K562 (cell line): ENCODE data around the gene MXI1. TPM values are rescaled to one million over a fixed set of nuclear protein-coding genes. Genes with fewer than 3 reads are reported as not detected.
A peak's percentile ranks its signal among the peaks of the same experiment; 100 is the strongest.

ENCODE experiments used
- CHD2 ChIP-seq: IDR thresholded peaks from 2 replicates; pipeline ENCODE4 v1.6.1; 2011; ENCODE audit warnings: low read depth, low read length
- DACH1 ChIP-seq: fragments of 450-650 bp; IDR thresholded peaks from 2 replicates; pipeline ENCODE4 v1.6.1; 2018; ENCODE audit not compliant: partially characterized antibody
- ETS1 ChIP-seq: conservative IDR thresholded peaks from 2 replicates; pipeline ENCODE4 v1.6.1; 2011; ENCODE audit warnings: low read depth, mild to moderate bottlenecking, low read length; ENCODE audit not compliant: control insufficient read depth
- GATAD2A ChIP-seq: fragments of 450-650 bp; IDR thresholded peaks from 2 replicates; pipeline ENCODE4 v1.6.1; 2017
- HDAC2 ChIP-seq: fragments of 450-650 bp; IDR thresholded peaks from 2 replicates; pipeline ENCODE4 v1.6.1; 2016; ENCODE audit warnings: mild to moderate bottlenecking
- HMBOX1 ChIP-seq: sonication (generic); IDR thresholded peaks from 2 replicates; pipeline ENCODE4 v1.6.1; 2016
- MEIS2 ChIP-seq: fragments of 450-650 bp; IDR thresholded peaks from 2 replicates; pipeline ENCODE4 v1.6.1; 2014; ENCODE audit warnings: mild to moderate bottlenecking; ENCODE audit not compliant: partially characterized antibody
- MITF ChIP-seq: IDR thresholded peaks from 2 replicates; pipeline ENCODE4 v1.6.1; 2014; ENCODE audit warnings: antibody characterized with exemption
- POLR3A ChIP-seq: IDR thresholded peaks from 2 replicates; pipeline ENCODE4 v1.6.1; 2011; ENCODE audit warnings: borderline replicate concordance, mild to moderate bottlenecking, moderate library complexity; ENCODE audit not compliant: insufficient read length, insufficient read depth; ENCODE audit errors: extremely low read depth
- PYGO2 ChIP-seq: fragments of 450-650 bp; IDR thresholded peaks from 2 replicates; pipeline ENCODE4 v1.6.1; 2016; ENCODE audit warnings: mild to moderate bottlenecking, missing genetic modification characterization, moderate library complexity, missing compliant biosample characterization
- RBM17 ChIP-seq: fragments of 200-400 bp; formaldehyde crosslinking; IDR thresholded peaks from 2 replicates; pipeline ENCODE4 v1.6.1; 2017; ENCODE audit warnings: low read depth, mild to moderate bottlenecking, low read length, borderline replicate concordance
- SIN3A ChIP-seq, 2 experiments: fragments of 150-350 bp in 1 of 2; IDR thresholded peaks; 2 replicates each; pipeline ENCODE4 v1.6.1; 2011 to 2016; ENCODE audit warnings: borderline replicate concordance in 2 of 2, low read depth in 2 of 2, low read length in 2 of 2, mild to moderate bottlenecking in 2 of 2, moderate library complexity in 2 of 2; ENCODE audit not compliant: control insufficient read depth in 1 of 2
- STAT5A ChIP-seq: IDR thresholded peaks from 2 replicates; pipeline ENCODE4 v1.6.1; 2012; ENCODE audit warnings: low read length, inconsistent platforms, borderline replicate concordance
- STAT5B ChIP-seq: fragments of 250-450 bp; sonication (Bioruptor Pico); IDR thresholded peaks from 2 replicates; pipeline ENCODE4 v1.8.0; 2021; ENCODE audit warnings: mild to moderate bottlenecking, inconsistent platforms
- TAF7 ChIP-seq: fragments of 450-650 bp; IDR thresholded peaks from 2 replicates; pipeline ENCODE4 v1.6.1; 2016; ENCODE audit warnings: missing genetic modification characterization, missing compliant biosample characterization
- TGIF2 ChIP-seq: sonication (generic); formaldehyde crosslinking; IDR thresholded peaks from 2 replicates; pipeline ENCODE4 v1.8.1; 2022; ENCODE audit warnings: mild to moderate bottlenecking, missing genetic modification reagents, moderate library complexity
- ZBTB5 ChIP-seq: fragments of 450-650 bp; IDR thresholded peaks from 2 replicates; pipeline ENCODE4 v1.6.1; 2017; ENCODE audit warnings: antibody characterized with exemption
- ZKSCAN8 ChIP-seq: fragments of 200-800 bp; sonication (Bioruptor generic); IDR thresholded peaks from 2 replicates; pipeline ENCODE4 v1.6.1; 2016; ENCODE audit warnings: missing genetic modification characterization, missing compliant biosample characterization
- ZNF280B ChIP-seq: fragments of 250-450 bp; sonication (Bioruptor Pico); IDR thresholded peaks from 2 replicates; pipeline ENCODE4 v1.5.1; 2021; ENCODE audit warnings: mild to moderate bottlenecking
- ZNF41 ChIP-seq: fragments of 250-450 bp; sonication (Bioruptor Pico); conservative IDR thresholded peaks from 2 replicates; pipeline ENCODE4 v1.4.0; 2020; ENCODE audit warnings: mild to moderate bottlenecking
- ZNF57 ChIP-seq: fragments of 450-650 bp; formaldehyde crosslinking; IDR thresholded peaks from 2 replicates; pipeline ENCODE4 v1.4.0; 2020; ENCODE audit warnings: mild to moderate bottlenecking, moderate library complexity
- ZNF583 ChIP-seq: fragments of 250-450 bp; sonication (Bioruptor Pico); IDR thresholded peaks from 2 replicates; pipeline ENCODE4 v1.4.0; 2020
- polyA plus RNA-seq, 8 experiments: library from polyadenylated mRNA; depleted of rRNA in 4 of 8; stranded (reverse) in 5 of 8; unstranded in 3 of 8; fragments of >200 nt; fragmentation: Nextera tagmentation in 2 of 8; fragmentation: Illumina TruSeq in 1 of 8; extraction: Ambion mirVana in 2 of 8; extraction: Trizol in 1 of 8; gene quantifications; 2 replicates each; pipeline versions ENCODE4 v1.2.1 to v1.2.3, GENCODE V29; 2011 to 2014; ENCODE audit warnings: inconsistent platforms in 1 of 8, missing spikeins in 1 of 8
- total RNA-seq, 7 experiments: library from RNA; depleted of rRNA in 6 of 7; stranded (reverse); fragments of >200 nt in 6 of 7; fragmentation: Illumina TruSeq in 2 of 7; extraction: Trizol in 2 of 7; gene quantifications; 2 replicates each; pipeline versions ENCODE4 v1.2.1 to v1.2.3, GENCODE V29; 2011 to 2021; ENCODE audit warnings: low replicate concordance in 1 of 7

Gene MXI1
- total and polyA plus RNA-seq, 9 of the 15 experiments (the other 6 are each of a cell fraction or from before 2014, with no cell fraction given): 9.1 to 23.7 (median 14.8) TPM

GRCh38 chr10:110225756-110226542 lies 18.5 kb downstream of the MXI1 start (continued):
- TF ChIP-seq PYGO2 (tag) (no peak), ZNF57 (CRISPR knock-in tag) (no peak), ZNF583 (CRISPR knock-in tag) (peak; percentile 63; the same call in 1 of the 2 replicates), MEIS2 (no peak), SIN3A (IDR thresholded peaks at IDR 0.05; ENCODE audit: borderline replicate concordance in 2 of 2, control insufficient read depth in 1 of 2, low read depth in 2 of 2, low read length in 2 of 2) (peak; percentile 44 to 59; a peak in 1 of 4 replicates), ZBTB5 (no peak), ETS1 (peak; percentile 97; the same call in 1 of the 2 replicates), CHD2 (peak; percentile 66), RBM17 (no peak), DACH1 (no peak), STAT5A (no peak), ZNF280B (CRISPR knock-in tag) (no peak), POLR3A (no peak), TGIF2 (CRISPR knock-in tag) (no peak), HDAC2 (no peak), ZNF41 (CRISPR knock-in tag) (no peak), STAT5B (no peak), GATAD2A (no peak), TAF7 (tag) (no peak), HMBOX1 (no peak), ZKSCAN8 (no peak), MITF (no peak)
